Left cardiac atrium (tissue), 4 donors: ENCODE results near the gene LRTM2. TPM values are rescaled to one million over a fixed set of nuclear protein-coding genes. Genes with fewer than 3 reads are reported as not detected.

ENCODE experiments used
- ATAC-seq, 2 donors: fragments of 200-7000 bp; cut with Tn5 transposase; one replicate each; pipeline ENCODE4 v1.9.1; 2020; ENCODE audit warnings: mild to moderate bottlenecking in 2 of 2, moderate library complexity in 2 of 2
- DNase-seq: peaks from one replicate; pipeline ENCODE4 v3.0.0-alpha.2; 2020
- intact Hi-C, 2 donors: fragments of 100-400 bp; cut with DNase I; formaldehyde crosslinking; loops; one replicate each; pipeline versions ENCODE4 v1.14.1 to v1.15.1; 2022 to 2023
- total RNA-seq, 2 donors: library from RNA; stranded (reverse); fragmentation: NEBNext Ultra II Directional; extraction: Animal tissue kit (Norgen Biotek cat#: 25700); gene quantifications; one replicate each; pipeline ENCODE4 v1.2.1, GENCODE V29; 2021
- donor health status: DM: no; HTN: yes; CAD: no.
- donor health status: DM: no; HTN: yes; CAD: no; lungs with severe emphysema.
- donor health status: DM: yes; HTN: yes; CAD: no.
- donor health status: Dilated cardiomyopathy.

LRTM2 gene
- total RNA-seq, 2 donors from 2014 or later: not detected

DNA sequence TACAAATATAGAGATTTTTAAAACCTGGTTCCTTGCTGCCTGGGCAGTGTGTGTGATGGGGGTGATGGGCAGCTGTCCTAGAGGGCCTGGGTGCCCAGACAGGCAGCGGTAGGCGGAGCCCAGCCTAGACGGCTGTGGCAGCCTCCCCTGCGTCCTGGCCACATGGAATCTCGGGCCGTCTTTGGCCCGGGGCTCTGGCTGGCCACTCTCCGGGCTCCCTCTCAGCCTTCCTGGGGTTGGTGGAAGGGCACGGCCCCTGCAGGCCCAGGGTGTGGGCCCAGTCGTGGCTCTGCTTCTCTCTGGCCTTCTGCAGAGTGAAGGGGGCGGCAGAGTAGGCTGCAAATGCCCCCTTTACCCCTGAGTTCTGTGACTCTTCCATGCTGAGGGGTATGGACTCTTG is 2.3 kb downstream of the LRTM2 start:
- intact Hi-C loops: no loop called here
- DNase-seq: no peak
- no peak for ATAC-seq

DNA sequence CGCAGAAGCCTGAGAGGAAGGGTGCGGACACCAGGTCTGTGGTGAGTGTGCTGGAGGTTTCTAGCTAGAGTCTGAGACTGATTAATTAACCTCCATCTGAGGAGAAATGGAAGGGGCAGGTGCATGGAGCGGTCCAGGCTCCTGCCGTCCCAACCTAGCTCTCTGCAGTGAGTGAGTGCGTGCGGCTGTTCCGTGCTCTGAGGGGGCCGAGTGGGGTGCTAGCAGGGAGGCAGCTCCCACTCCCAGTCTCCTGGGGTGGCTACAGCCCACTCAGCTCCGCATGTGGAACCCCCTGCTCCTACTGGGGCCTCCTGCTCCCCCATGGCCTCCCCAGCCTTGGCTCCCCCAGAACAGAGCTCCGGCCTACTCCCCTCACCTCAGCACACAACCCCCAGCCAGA is 2.9 kb downstream of the LRTM2 start:
- intact Hi-C loops: no loop called here
- DNase-seq: no peak
- no peak for ATAC-seq

DNA sequence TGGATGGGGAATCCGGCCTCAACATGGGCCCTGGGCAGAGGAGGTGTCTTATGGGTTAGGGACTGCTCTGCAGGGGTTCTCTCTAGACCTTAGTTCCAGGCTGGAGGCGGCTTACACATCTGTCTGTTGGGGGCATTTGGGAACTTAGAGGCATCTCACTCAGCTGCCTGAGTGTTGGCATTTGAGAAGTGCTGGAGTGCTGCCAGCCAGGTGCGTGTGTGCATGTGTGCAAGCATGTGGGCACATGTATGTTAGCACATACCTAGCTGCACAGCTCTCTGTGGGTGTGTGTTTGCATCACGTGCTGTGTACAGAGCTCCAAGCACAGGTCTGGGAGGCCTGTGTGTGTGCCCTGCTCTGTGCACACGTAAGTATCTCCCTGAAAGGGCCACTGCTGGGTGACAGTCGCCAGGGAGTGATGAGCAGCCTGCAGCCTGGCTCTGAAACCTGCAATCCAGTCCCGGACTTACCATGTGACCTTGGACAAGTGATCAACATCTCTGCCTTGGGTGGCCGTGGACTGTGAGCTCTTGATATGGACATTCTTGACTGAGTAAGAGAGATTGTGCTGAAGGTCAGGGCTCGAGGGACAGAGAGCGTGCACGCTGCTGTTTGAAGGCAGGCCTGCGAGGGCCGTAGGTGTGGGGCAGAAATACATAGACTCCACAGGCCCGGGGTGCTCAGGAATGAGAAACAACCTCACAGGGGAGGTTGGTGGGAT is 5.2 kb downstream of the LRTM2 start:
- intact Hi-C loops: no loop called here

DNA sequence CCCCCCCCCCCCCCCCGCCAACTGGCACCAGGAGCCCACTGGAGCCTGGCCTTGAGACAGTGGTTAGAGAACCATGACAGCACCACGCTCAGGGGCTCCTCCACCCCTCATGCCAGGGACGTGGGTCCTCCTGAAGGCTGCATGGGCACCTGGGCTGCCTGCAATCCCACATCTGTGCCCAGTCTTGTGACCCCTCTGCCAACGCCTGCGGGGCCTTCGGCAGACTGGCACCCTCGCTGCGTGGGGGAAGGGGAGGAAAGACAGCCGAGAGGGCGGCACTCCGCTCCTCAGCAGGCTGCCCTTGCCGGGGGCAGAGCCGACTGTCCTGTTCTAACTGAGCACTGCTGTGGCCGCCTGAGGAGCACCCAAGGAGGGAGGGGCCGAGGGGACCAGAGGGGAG is 6.0 kb downstream of the LRTM2 start:
- intact Hi-C loops: no loop called here
- ATAC-seq (no peak), DNase-seq (no peak)

More for the DNA sequence above, 5.2 kb downstream of the LRTM2 start:
- ATAC-seq (no peak), DNase-seq (no peak)

DNA sequence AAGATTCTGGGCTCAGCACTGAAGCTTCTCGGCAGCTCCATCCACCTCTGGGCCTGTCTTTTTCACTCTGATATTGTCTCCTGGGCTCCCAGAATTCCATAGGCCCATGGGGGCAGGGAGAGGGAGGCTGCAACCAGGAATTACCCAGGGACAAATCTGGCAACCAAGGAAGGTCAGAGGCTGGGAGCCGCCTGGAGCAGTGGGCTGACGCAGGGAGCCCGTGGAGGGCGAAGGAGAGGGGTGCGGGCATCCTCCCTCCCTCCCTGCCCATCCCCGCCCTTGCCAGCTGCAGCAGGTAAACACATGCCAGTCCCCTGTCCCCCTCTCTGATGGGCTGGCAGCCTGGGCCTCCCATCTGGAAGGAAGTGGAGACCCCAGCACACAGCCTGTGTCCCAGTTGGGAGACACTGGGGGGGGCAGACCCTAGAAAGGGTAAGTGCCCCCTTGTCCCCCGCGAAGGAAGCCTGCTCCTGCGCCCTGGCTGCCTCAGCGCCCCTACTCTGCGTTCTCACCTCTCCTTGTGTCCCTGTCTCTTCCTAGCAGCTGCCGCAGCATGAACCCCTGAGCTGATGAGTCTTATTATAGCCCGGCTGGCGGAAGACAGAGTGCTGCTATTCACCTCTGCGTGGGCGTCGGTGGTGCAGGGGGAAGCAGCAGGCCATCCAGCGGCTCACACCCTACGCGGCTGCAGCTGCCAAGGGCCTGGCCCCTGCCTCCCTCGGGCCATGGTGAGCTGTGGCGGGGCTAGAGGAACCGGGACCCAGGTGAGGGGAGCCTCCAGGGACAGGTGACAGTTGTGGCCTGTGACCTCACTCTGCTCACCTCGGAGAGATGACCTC is 6.7 kb downstream of the LRTM2 start:
- no peak for DNase-seq
- no peak for ATAC-seq

DNA sequence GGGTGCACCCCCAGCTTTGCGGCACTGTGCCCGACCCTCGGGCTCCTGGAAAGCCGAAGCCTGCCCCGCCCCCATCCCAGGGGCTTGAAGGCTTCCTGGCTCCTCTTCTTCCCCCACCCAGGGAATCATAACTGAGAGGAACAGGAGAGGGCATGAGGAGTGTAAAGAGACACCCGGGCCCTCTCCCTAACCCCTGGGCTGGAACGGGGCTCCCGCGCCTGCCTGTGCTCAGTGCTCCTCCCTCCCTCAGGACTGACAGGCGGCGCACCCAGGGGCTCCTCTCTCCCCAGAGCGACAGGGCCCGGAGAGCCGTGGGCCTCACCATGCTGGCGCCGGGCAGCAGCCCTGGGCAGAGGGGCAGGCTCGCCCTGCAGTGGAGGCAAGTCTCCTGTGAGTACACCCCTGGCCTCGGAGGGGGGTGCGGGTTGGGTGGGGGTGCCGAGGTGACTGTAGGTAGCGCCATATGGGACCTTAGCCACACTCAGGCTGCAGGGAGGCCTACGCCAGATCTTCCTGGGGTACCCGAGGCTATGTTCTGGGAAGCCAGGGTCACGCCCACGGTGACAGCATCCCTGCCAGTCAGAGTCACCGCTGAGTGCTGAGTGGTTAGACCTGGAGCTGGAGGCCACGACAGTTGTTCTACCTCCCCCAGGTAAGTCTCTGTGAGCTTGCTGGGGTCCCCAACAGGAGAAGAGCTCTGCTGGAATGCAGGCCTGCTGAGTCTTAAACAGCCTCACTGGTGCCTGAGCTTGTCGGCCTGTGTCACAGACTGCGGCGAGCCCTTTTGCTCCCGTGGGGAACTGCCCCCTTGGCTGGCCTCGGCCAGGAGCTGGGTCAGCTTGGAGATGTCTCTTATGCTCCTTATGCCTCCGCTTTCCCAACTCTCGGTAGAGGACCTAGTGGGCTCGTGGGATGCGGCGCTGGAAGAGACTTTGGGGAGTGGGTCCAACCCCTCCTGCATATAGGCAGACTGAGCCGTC is 7.8 kb downstream of the LRTM2 start:
- intact Hi-C loops: no loop called here
- no peak for ATAC-seq
- no peak for DNase-seq

More for the DNA sequence above, 6.7 kb downstream of the LRTM2 start:
- intact Hi-C loops: no loop called here

DNA sequence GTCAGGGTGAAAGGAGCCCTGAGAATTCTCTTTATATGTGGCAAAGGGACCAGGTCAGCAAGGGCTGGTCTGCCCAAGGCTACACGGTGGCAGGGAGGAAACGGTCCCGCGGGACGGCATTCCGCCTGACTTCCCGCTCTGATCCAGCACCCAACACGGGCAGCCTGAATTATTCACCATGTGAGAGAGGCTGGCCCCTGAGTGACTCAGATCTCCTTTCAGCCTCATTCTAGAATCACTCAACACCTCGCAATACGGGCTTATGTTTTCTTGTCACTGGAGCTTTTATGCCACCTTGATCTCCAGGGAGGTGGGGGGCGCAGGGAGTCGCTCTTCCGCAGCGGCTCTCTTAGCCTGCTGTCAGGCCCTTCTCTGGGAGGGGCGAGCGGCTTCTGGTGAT is 8.5 kb downstream of the LRTM2 start:
- no peak for ATAC-seq
- DNase-seq: no peak
- intact Hi-C loops: no loop called here

DNA sequence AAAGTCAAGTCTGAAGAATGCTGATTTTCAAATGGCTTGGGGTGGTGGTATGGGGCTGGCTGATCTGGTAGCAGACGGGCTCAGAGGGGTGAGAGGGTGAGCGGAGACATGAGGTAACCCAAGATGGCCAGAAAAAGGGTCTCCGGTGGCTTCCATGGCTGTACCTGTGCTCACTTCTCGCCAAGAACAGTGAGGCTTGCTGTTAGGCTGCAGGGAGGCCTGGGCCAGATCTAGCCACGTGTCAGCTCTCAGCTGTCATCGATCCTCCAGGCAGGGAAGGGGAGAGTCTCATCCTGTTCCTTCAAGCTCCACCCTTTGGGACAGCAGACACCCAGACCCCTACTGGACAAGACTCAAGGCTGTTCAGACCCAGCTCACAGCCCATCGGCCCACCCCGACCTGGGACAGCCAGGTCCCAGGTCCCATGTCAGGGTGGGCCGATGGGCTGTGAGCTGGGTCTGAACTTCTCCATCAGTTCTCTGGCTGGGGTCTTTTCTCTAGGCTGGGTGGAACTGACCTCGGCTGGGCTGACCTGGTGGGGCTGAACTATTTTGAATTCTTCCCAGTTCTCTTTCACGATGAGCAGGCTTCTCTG is 9.0 kb downstream of the LRTM2 start:
- intact Hi-C loops: no loop called here
- no peak for DNase-seq
- ATAC-seq: no peak

DNA sequence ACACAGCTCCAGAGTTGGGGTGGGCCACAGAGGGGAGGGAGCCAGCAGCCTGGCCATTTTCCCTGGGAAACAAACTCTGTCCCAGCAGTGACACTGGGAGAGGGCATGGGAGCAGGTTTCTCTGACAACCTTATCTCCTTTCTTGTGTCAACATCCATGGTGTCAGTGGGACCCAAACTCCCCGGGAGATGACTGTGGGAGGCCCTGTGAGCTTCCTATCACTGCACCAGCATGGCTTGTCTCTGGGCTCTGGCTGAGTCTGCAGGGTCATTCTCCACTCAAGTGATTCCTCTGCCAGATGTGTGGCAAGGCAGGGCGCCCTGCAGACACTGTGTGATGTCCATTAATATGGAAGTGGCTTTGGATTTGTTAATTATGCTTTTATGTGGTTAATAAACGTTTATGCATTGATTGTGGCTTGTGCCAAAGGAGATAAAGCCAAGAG is 10.1 kb downstream of the LRTM2 start:
- no peak for DNase-seq
- intact Hi-C loops: no loop called here
- no peak for ATAC-seq

DNA sequence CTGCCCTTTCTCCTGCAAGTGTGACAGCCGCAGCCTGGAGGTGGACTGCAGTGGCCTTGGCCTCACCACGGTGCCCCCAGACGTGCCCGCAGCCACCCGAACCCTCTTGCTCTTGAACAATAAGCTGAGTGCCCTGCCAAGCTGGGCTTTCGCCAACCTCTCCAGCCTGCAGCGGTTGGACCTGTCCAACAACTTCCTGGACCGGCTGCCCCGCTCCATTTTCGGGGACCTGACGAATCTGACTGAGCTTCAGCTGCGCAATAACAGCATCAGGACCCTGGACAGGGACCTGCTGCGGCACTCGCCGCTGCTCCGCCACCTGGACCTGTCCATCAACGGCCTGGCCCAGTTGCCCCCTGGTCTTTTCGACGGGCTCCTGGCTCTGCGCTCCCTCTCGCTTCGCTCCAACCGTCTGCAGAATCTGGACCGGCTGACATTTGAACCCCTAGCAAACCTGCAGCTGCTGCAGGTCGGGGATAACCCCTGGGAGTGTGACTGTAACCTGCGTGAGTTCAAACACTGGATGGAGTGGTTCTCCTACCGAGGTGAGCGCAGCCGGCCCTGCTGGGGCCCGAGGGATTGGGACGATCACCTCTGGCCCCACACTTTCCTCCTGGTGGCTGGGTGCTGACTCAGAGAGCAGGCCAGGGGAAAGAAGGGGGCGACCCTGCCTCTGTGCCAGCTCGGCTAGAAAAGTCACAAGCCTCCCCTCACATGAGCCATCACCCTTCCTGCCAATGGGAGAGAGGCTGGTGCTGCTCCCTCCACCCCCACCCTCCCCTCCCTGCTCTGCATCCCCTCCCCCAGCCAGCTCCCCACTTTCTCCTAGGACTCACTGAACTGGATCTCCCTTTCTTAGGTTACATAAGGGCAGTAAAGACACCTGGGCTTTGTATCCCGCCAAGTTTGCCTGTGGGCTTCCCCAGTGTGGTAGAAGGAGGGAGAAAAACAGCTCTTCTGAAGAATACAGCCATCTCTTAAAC is 10.9 kb downstream of the LRTM2 start:
- ATAC-seq (peak; percentile 71 to 89), DNase-seq (peak; percentile 60)
- intact Hi-C loops: no loop called here

DNA sequence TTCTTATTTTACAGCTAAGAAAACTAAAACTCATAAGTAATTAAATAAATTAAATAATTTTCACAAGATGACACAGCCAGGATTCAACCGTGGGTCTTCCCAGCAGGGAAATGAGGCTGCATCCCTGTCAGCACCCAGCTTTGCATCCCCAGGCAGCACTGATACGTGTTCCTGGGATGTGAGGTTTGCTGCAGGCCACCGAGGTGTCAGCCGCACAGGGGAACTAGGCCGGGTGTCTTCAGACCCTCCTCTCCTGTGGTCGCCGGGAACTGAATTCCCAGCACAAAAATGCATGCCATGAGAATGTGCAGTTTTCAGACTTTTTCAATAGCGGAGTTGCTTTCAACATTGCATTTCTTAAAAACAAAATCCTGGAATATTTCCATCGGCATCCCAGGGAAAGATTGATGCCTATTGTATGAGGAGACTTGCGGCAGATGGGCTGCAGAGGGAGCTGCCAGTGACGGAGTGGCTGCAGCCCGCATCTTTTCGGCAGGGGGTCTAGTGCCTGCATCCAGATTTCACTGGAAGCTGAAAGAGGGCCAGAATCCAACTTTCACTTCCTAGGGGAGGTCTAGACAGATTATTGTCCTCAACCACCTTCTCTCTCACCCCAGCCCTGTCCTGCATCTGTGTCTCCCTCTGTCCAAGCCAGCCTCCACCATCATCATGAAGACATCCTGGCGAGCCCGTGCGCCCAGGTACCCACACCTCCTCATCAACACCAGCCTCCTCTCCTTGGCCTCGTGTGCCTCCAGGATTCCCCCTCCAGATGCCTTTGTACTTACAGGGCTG is 12.6 kb downstream of the LRTM2 start:
- intact Hi-C loops: no loop called here
- no peak for ATAC-seq
- DNase-seq: no peak

DNA sequence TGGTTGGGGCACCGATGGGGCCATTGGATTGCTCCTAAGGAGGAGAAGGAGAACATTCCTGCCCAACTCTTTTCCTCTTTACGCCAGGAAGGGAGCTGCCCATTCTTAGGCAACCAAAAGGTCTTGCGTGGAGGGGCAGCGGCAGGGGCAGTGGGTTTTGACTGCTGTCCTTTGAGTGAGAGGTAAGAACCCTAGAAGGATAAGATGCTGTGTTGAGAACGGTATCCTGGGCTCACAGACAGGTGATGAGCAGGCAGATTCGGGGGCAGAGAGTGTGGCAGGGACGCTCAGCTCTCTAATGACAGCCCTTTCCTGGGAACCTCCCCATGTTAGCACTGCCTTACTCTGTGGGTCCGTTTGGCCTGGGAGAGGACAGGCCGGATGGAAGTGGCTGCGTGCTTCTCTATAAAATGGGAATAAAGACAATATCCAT is 13.2 kb downstream of the LRTM2 start:
- DNase-seq (no peak), ATAC-seq (no peak)
- intact Hi-C loops: no loop called here

DNA sequence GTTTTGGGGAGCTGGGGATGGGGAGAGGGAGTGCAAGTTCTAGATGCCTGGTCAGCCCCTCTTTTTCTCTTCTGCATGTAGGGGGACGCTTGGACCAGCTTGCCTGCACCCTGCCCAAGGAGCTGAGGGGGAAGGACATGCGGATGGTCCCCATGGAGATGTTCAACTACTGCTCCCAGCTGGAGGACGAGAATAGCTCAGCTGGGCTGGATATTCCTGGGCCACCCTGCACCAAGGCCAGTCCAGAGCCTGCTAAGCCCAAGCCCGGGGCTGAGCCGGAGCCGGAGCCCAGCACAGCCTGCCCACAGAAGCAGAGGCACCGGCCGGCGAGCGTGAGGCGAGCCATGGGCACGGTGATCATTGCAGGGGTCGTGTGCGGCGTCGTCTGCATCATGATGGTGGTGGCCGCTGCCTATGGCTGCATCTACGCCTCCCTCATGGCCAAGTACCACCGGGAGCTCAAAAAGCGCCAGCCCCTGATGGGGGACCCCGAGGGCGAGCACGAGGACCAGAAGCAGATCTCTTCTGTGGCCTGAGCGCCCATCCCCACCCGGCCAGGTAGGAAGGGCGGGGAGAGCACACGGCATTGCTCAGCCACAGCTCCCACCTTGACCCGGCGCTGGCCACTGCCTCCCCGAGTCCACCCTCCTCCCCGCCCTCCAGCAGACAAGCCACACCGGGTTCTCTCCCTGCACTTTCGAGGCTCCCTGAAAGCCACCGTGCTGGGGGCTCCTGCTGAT is 14.0 kb downstream of the LRTM2 start:
- intact Hi-C loops: no loop called here
- ATAC-seq (no peak), DNase-seq (no peak)

DNA sequence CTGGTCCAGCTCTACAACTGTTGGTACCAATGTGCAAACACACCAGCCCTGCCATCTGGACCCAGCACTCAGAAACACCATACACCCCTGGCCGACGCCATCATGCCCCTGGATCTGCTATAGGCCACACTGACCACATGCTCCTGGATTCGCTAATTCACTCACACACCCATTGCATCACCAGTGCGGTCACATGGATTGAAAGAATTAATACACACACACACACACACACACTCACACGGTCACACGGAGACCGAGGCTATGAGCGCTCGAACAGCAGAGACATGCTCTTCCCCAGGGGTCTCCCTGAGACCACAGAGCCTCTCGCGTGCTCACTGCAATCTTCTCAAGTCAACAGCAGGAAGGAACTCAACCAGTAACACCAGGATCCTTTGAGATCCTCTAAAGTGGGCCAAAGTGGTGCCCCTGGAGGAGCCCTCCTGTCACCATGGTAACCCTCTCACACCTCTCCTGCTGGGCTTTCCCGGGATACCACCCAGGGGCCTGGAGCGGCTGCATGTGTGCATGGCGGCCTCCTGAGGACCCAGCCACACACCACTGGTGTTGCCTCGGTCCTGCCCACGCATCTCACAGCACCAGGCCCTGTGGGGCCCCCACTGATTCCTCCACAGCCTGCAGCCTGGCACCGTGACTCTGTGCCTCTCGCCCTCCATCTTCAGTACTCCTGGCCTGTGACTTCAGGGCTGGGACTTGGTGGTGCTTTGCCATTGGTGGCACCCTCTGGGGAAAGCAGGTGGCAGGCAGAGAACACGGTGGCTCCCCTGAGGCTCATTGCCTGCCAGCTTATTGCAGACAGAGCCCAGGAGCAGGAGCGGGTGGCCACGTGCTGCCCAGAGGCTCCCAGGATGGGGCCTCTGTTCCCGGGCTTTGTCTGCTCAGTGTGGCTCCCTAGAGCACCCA is 15.1 kb downstream of the LRTM2 start:
- intact Hi-C loops: no loop called here
- DNase-seq: no peak
- ATAC-seq: no peak

DNA sequence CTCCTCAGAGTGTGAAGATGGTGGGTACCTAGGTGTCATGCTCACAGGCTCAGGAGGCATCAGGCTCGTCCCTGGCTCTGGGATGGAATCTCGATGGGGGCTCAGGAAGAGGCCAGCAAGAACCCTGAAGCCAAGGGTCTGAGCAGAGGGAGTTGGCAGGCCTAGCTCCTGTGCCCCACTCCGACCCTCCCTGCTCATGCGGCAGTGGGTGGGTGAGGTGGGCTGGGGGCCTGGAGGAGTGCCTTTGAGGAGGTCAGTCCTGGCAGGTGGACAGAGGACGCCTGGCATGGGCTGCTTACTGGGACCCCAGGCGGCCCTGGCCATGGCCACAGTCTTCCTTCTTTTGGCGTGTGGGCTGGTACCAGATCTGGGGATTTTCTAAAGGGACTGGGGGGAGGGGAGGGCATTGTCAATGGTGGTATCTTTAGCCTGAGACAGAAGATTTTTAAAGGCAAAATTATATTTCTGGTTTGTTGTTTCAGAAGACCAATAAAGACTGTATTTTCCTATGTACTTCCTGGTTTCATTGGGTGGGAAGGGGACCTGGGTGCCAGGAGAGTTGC is 16.0 kb downstream of the LRTM2 start:
- intact Hi-C loops: no loop called here
- no peak for ATAC-seq
- DNase-seq: no peak
